Lower lobe of right lung (tissue), 2 donors: ENCODE measurements around the gene SYT7. TPM values are rescaled to one million over a fixed set of nuclear protein-coding genes. Genes with fewer than 3 reads are reported as not detected.

ENCODE experiments used
- ATAC-seq, 2 donors: fragments of 200-7000 bp; cut with Tn5 transposase; one replicate each; pipeline ENCODE4 v1.9.1; 2020 to 2022; ENCODE audit warnings: mild to moderate bottlenecking in 2 of 2, moderate library complexity in 2 of 2
- DNase-seq: peaks from one replicate; pipeline ENCODE4 v3.0.0-alpha.2; 2020
- H3K27ac ChIP-seq: fragments of 200-600 bp; one replicate; pipeline ENCODE4 v1.8.0; 2022
- H3K27me3 ChIP-seq: fragments of 200-600 bp; one replicate; pipeline ENCODE4 v1.8.0; 2022; ENCODE audit warnings: low read depth
- H3K36me3 ChIP-seq: fragments of 200-600 bp; one replicate; pipeline ENCODE4 v1.8.0; 2022; ENCODE audit warnings: mild to moderate bottlenecking
- H3K4me1 ChIP-seq: fragments of 200-600 bp; one replicate; pipeline ENCODE4 v1.8.0; 2022
- H3K4me3 ChIP-seq: fragments of 200-600 bp; one replicate; pipeline ENCODE4 v1.8.0; 2022; ENCODE audit warnings: mild to moderate bottlenecking
- H3K9me3 ChIP-seq: fragments of 200-600 bp; one replicate; pipeline ENCODE4 v1.8.0; 2022
- CTCF ChIP-seq: fragments of 200-600 bp; IDR thresholded peaks from one replicate; pipeline ENCODE4 v1.8.0; 2022; ENCODE audit warnings: antibody characterized with exemption, mild to moderate bottlenecking
- intact Hi-C: fragments of 100-400 bp; cut with DNase I; formaldehyde crosslinking; loops from one replicate; pipeline ENCODE4 v1.11.0; 2022
- total RNA-seq: library from RNA; stranded (reverse); fragmentation: NEBNext Ultra II Directional; extraction: Animal tissue kit (Norgen Biotek cat#: 25700); gene quantifications from one replicate; pipeline ENCODE4 v1.2.1, GENCODE V29; 2021
- donor health status: DM: no; HTN: yes; CAD: no; lungs with severe emphysema.

Gene SYT7
- total RNA-seq, 1 donor from 2014 or later = 3.8 TPM

GRCh38 chr11:61515686-61516085 is 65.2 kb downstream of the SYT7 start:
- no peak for TF ChIP-seq CTCF
- H3K4me3 ChIP-seq = no peak overlapping the region
- H3K36me3 ChIP-seq = no peaks in the 10 kb centered on the region
- intact Hi-C loops = no loop called here
- peaks cover 30% of the 10 kb centered on the region for H3K27me3 ChIP-seq
- no peak overlapping the region for H3K27ac ChIP-seq
- no peak for DNase-seq
- H3K4me1 ChIP-seq = peaks cover 9% of the 10 kb centered on the region
- no peak for ATAC-seq
- H3K9me3 ChIP-seq = no peaks in the 10 kb centered on the region

- no peak for DNase-seq
- no peak for ATAC-seq
- Histone ChIP-seq H3K4me3 (no peak overlapping the region), H3K27me3 (peaks cover 44% of the 10 kb centered on the region), H3K36me3 (no peaks in the 10 kb centered on the region), H3K4me1 (peaks cover 16% of the 10 kb centered on the region), H3K27ac (no peak overlapping the region), H3K9me3 (no peaks in the 10 kb centered on the region)
- no peak for TF ChIP-seq CTCF
- intact Hi-C loops = no loop called here
Observed at GRCh38 chr11:61514050-61514917, 66.6 kb downstream of the SYT7 start.

- no peak overlapping the region for H3K4me3 ChIP-seq
- intact Hi-C loops = no loop called here
- H3K27ac ChIP-seq = no peak overlapping the region
- no peak for ATAC-seq
- H3K27me3 ChIP-seq = peaks cover 50% of the 10 kb centered on the region
- no peak for TF ChIP-seq CTCF
- H3K4me1 ChIP-seq = peaks cover 21% of the 10 kb centered on the region
- no peaks in the 10 kb centered on the region for H3K9me3 ChIP-seq
- H3K36me3 ChIP-seq = no peaks in the 10 kb centered on the region
- DNase-seq = no peak
Observed at GRCh38 chr11:61513143-61513765, 67.6 kb downstream of the SYT7 start.

- no peak for ATAC-seq
- no peak for TF ChIP-seq CTCF
- Histone ChIP-seq H3K4me1 (peaks cover 21% of the 10 kb centered on the region), H3K4me3 (no peak overlapping the region), H3K27ac (no peak overlapping the region), H3K27me3 (peaks cover 54% of the 10 kb centered on the region), H3K9me3 (no peaks in the 10 kb centered on the region), H3K36me3 (no peaks in the 10 kb centered on the region)
- intact Hi-C loops = no loop called here
- DNase-seq = no peak
Observed at GRCh38 chr11:61512435-61512834, 68.4 kb downstream of the SYT7 start.

GRCh38 chr11:61511383-61511782 is 69.5 kb downstream of the SYT7 start:
- H3K9me3 ChIP-seq = no peaks in the 10 kb centered on the region
- H3K4me3 ChIP-seq = no peak overlapping the region
- DNase-seq (no peak), ATAC-seq (no peak)
- intact Hi-C loops = no loop called here
- H3K36me3 ChIP-seq = no peaks in the 10 kb centered on the region
- no peak for TF ChIP-seq CTCF
- peaks cover 60% of the 10 kb centered on the region for H3K27me3 ChIP-seq
- no peak overlapping the region for H3K27ac ChIP-seq
- H3K4me1 ChIP-seq = peaks cover 11% of the 10 kb centered on the region
